ENCODE results near the gene PLEKHG1. TPM values are rescaled to one million over a fixed set of nuclear protein-coding genes. Genes with fewer than 3 reads are reported as not detected.

Gene PLEKHG1
- total and polyA plus RNA-seq, 2 experiments from 2014 or later, result 0.89 to 2.5 TPM

- Histone ChIP-seq H3K79me2 (replicated peaks; ENCODE audit: insufficient read depth) (no peaks in the 10 kb centered on the region), H3K27me3 (ENCODE audit: insufficient read depth) (no peaks in the 10 kb centered on the region), H3K4me2 (no peak overlapping the region), H3K27ac (ENCODE audit: low read depth) (no peak overlapping the region), H3K4me3 (no peak overlapping the region), H3K4me1 (ENCODE audit: insufficient read depth) (no peaks in the 10 kb centered on the region), H4K20me1 (replicated peaks; ENCODE audit: insufficient read depth) (no peaks in the 10 kb centered on the region), H2AFZ (no peak overlapping the region), H3K9me2 (ENCODE audit: insufficient read depth) (0 out of 2 replicates have a peak, but pooled peaks cover 5% of the 10 kb centered on the region), H3F3A (replicated peaks; ENCODE audit: low read depth) (no peaks in the 10 kb centered on the region), H3K36me3 (ENCODE audit: insufficient read depth) (no peaks in the 10 kb centered on the region)
- Mint-ChIP-seq H3K9me3 (no peaks in the 10 kb centered on the region; the same call in 2 of the 3 replicates), H3K27ac (no peak overlapping the region), H3K36me3 (ENCODE audit: low read depth) (no peaks in the 10 kb centered on the region), H3K27me3 (ENCODE audit: insufficient read depth, low read depth, poor library complexity) (no peaks in the 10 kb centered on the region), H3K4me1 (peaks cover 2% of the 10 kb centered on the region; the same call in 1 of the 3 replicates), H3K4me3 (no peak overlapping the region)
- no peak for DNase-seq (ENCODE audit: low spot score)
- TF ChIP-seq ETS1 (IDR thresholded peaks at IDR 0.05) (no peak), POLR2AphosphoS5 (IDR thresholded peaks at IDR 0.05; ENCODE audit: low read depth) (no peak), JUNB (IDR thresholded peaks at IDR 0.05; ENCODE audit: unreplicated experiment) (no peak), STAT1 (IDR thresholded peaks at IDR 0.05; ENCODE audit: unreplicated experiment) (no peak), EZH2 (IDR thresholded peaks at IDR 0.05; ENCODE audit: low read depth, unreplicated experiment) (no peak), ZNF462 (CRISPR knock-in tag; IDR thresholded peaks at IDR 0.05) (no peak), EZH2phosphoT487 (IDR thresholded peaks at IDR 0.05; ENCODE audit: unreplicated experiment) (no peak), ZNF331 (CRISPR knock-in tag; IDR thresholded peaks at IDR 0.05; ENCODE audit: low read depth) (no peak), REST (IDR thresholded peaks at IDR 0.05; ENCODE audit: unreplicated experiment) (no peak), CREB1 (CRISPR knock-in tag; IDR thresholded peaks at IDR 0.05; ENCODE audit: low read depth) (no peak), NANOG (IDR thresholded peaks at IDR 0.05; ENCODE audit: borderline replicate concordance) (no peak)
- ATAC-seq, result no peak
Observed at GRCh38 chr6:150620244-150620643, 20.6 kb downstream of the PLEKHG1 start.
